Endothelial cell (in vitro differentiated cells): ENCODE results near the gene TGFB1I1. TPM values are rescaled to one million over a fixed set of nuclear protein-coding genes. Genes with fewer than 3 reads are reported as not detected.
"Not testable (repeated sequence)": the region's sequence is repeated elsewhere in the genome, so short reads cannot be mapped to it uniquely, and the experiment has no call there.

Source experiments
- DNase-seq: peaks from one replicate; pipeline ENCODE4 v3.0.0; 2021; ENCODE audit warnings: low spot score
- H3K27ac Mint-ChIP-seq: one replicate; pipeline ENCODE4 v1.8.0; 2021; ENCODE audit warnings: mixed read lengths, inconsistent platforms; ENCODE audit not compliant: unreplicated experiment
- H3K27me3 Mint-ChIP-seq: one replicate; pipeline ENCODE4 v1.8.0; 2021; ENCODE audit warnings: mild to moderate bottlenecking, moderate library complexity, mixed read lengths, inconsistent platforms; ENCODE audit not compliant: unreplicated experiment
- H3K36me3 Mint-ChIP-seq: one replicate; pipeline ENCODE4 v1.8.0; 2021; ENCODE audit warnings: mild to moderate bottlenecking, low read depth, mixed read lengths, inconsistent platforms; ENCODE audit not compliant: unreplicated experiment
- H3K4me1 Mint-ChIP-seq: one replicate; pipeline ENCODE4 v1.8.0; 2021; ENCODE audit warnings: mild to moderate bottlenecking, mixed read lengths, inconsistent platforms; ENCODE audit not compliant: unreplicated experiment
- H3K4me3 Mint-ChIP-seq: one replicate; pipeline ENCODE4 v1.8.0; 2021; ENCODE audit warnings: mild to moderate bottlenecking, mixed read lengths, inconsistent platforms; ENCODE audit not compliant: unreplicated experiment
- H3K9me3 Mint-ChIP-seq: one replicate; pipeline ENCODE4 v1.8.0; 2021; ENCODE audit warnings: mixed read lengths, inconsistent platforms; ENCODE audit not compliant: unreplicated experiment
- CTCF ChIP-seq: fragments of 200-600 bp; sonication (generic); IDR thresholded peaks from one replicate; pipeline ENCODE4 v1.5.0; 2021; ENCODE audit warnings: antibody characterized with exemption; ENCODE audit not compliant: unreplicated experiment
- total RNA-seq: library from RNA; stranded (reverse); fragmentation: NEBNext Ultra II Directional; extraction: Animal tissue kit (Norgen Biotek cat#: 25700); gene quantifications from one replicate; pipeline ENCODE4 v1.2.1, GENCODE V29; 2021; ENCODE audit not compliant: unreplicated experiment

TGFB1I1 gene
- total RNA-seq, 1 donor from 2014 or later = 42.5 TPM

- Mint-ChIP-seq H3K27ac (no peak overlapping the region), H3K27me3 (peaks cover 23% of the 10 kb centered on the region), H3K9me3 (no peaks in the 10 kb centered on the region), H3K4me3 (no peak overlapping the region), H3K4me1 (peaks cover 11% of the 10 kb centered on the region), H3K36me3 (peaks cover 12% of the 10 kb centered on the region)
- TF ChIP-seq CTCF = no peak
- DNase-seq = no peak
These were observed 7.0 kb downstream of the TGFB1I1 start for GRCh38 chr16:31478956-31479355.

GRCh38 chr16:31479751-31480150 is 7.8 kb downstream of the TGFB1I1 start:
- peaks cover 27% of the 10 kb centered on the region for H3K27me3 Mint-ChIP-seq

GRCh38 chr16:31480851-31481536 is 9.0 kb downstream of the TGFB1I1 start:
- Mint-ChIP-seq H3K4me3 (no peak overlapping the region), H3K9me3 (no peaks in the 10 kb centered on the region), H3K27ac (no peak overlapping the region), H3K4me1 (peaks cover 11% of the 10 kb centered on the region), H3K36me3 (no peaks in the 10 kb centered on the region), H3K27me3 (peaks cover 28% of the 10 kb centered on the region)
- TF ChIP-seq CTCF = no peak
- DNase-seq = no peak

More at GRCh38 chr16:31479751-31480150, 7.8 kb downstream of the TGFB1I1 start:
- no peak overlapping the region for H3K27ac Mint-ChIP-seq
- peaks cover 11% of the 10 kb centered on the region for H3K4me1 Mint-ChIP-seq
- DNase-seq = no peak
- H3K4me3 Mint-ChIP-seq = no peak overlapping the region
- H3K36me3 Mint-ChIP-seq = peaks cover 4% of the 10 kb centered on the region
- no peak for TF ChIP-seq CTCF
- H3K9me3 Mint-ChIP-seq = no peaks in the 10 kb centered on the region

GRCh38 chr16:31483081-31483480 is 11.1 kb downstream of the TGFB1I1 start, which contains the start of gene SLC5A2:
Gene SLC5A2, plus strand, starts transcription at chr16:31483123. Its CDS starts 14 bp downstream, at chr16:31483137.
- Mint-ChIP-seq H3K36me3 (no peaks in the 10 kb centered on the region), H3K4me3 (no peak within 1 kb of the TSS), H3K4me1 (peaks cover 5% of the 10 kb centered on the region), H3K27ac (no peak within 1 kb of the TSS), H3K27me3 (peaks cover 27% of the 10 kb centered on the region), H3K9me3 (no peaks in the 10 kb centered on the region)
- no peak for DNase-seq
- TF ChIP-seq CTCF = no peak

GRCh38 chr16:31484048-31484447 is 12.1 kb downstream of the TGFB1I1 start:
- H3K27me3 Mint-ChIP-seq = peaks cover 24% of the 10 kb centered on the region
- not testable (repeated sequence) for H3K36me3 Mint-ChIP-seq, DNase-seq, H3K9me3 Mint-ChIP-seq, H3K4me1 Mint-ChIP-seq, H3K27ac Mint-ChIP-seq
- H3K4me3 Mint-ChIP-seq = peak overlapping the region; percentile 21
